NCI-H2196 treated with DMSO at 0.1 percent for 48 hours (cell line): Measurements from ENCODE around the gene PLEKHN1.

Experiments used
- DNase-seq: peaks from one replicate; lab custom pipeline; 2025; ENCODE audit not compliant: unreplicated experiment; lab: John Stamatoyannopoulos, UW

Gene PLEKHN1

GRCh38 chr1:1023700-1024099 is 57.4 kb downstream of the PLEKHN1 start:
- DNase-seq: no peak

- DNase-seq: no peak
Observed at GRCh38 chr1:1024149-1024770, 58.0 kb downstream of the PLEKHN1 start.

- DNase-seq: no peak
Observed at GRCh38 chr1:1024771-1025699, 58.8 kb downstream of the PLEKHN1 start.
